K562 (cell line): ENCODE measurements around the gene ARSK. TPM values are rescaled to one million over a fixed set of nuclear protein-coding genes. Genes with fewer than 3 reads are reported as not detected.

Source experiments
- BHLHE40 ChIP-seq: IDR thresholded peaks from 2 replicates; pipeline ENCODE4 v1.6.1; 2011; ENCODE audit warnings: low read length, improper control_type of control experiment
- CTBP1 ChIP-seq: fragments of 450-650 bp; IDR thresholded peaks from 2 replicates; pipeline ENCODE4 v1.6.1; 2016; ENCODE audit warnings: borderline replicate concordance
- ELF1 ChIP-seq: fragments of 200-800 bp; sonication (Bioruptor generic); IDR thresholded peaks from 2 replicates; pipeline ENCODE4 v1.6.1; 2016; ENCODE audit warnings: missing genetic modification characterization, missing compliant biosample characterization
- FOXA3 ChIP-seq, 2 experiments: fragments of 450-650 bp in 1 of 2; sonication (generic) in 1 of 2; formaldehyde crosslinking; IDR thresholded peaks in 1 of 2; conservative IDR thresholded peaks in 1 of 2; 2 replicates each; pipeline versions ENCODE4 v1.4.0 to v1.8.0; 2020 to 2022; ENCODE audit warnings: mild to moderate bottlenecking in 2 of 2, missing genetic modification reagents in 1 of 2
- HDAC1 ChIP-seq, 2 experiments: fragments of 450-650 bp; IDR thresholded peaks; 2 replicates each; pipeline ENCODE4 v1.6.1; 2016 to 2017; ENCODE audit warnings: inconsistent platforms in 1 of 2, mild to moderate bottlenecking in 1 of 2, moderate library complexity in 1 of 2
- POLR2H ChIP-seq: IDR thresholded peaks from 2 replicates; pipeline ENCODE4 v1.6.1; 2016; ENCODE audit warnings: missing genetic modification characterization, low read depth, mild to moderate bottlenecking, control low read depth, missing compliant biosample characterization, moderate library complexity
- RB1 ChIP-seq: fragments of 450-650 bp; IDR thresholded peaks from 2 replicates; pipeline ENCODE4 v1.6.1; 2017; ENCODE audit warnings: low read depth, mild to moderate bottlenecking
- TAL1 ChIP-seq: fragments of 450-650 bp; IDR thresholded peaks from 2 replicates; pipeline ENCODE4 v1.6.1; 2016; ENCODE audit warnings: mild to moderate bottlenecking
- TCF3 ChIP-seq: sonication (generic); formaldehyde crosslinking; IDR thresholded peaks from 2 replicates; pipeline ENCODE4 v1.4.0; 2020; ENCODE audit warnings: mild to moderate bottlenecking, missing genetic modification reagents
- TCF7L2 ChIP-seq: fragments of 150-350 bp; IDR thresholded peaks from 2 replicates; pipeline ENCODE4 v1.6.1; 2016; ENCODE audit warnings: low read depth, mild to moderate bottlenecking, low read length, moderate library complexity
- TEAD1 ChIP-seq, 2 experiments: fragments of 450-650 bp in 1 of 2; sonication (generic) in 1 of 2; formaldehyde crosslinking; IDR thresholded peaks; 2 replicates each; pipeline versions ENCODE4 v1.4.0 to v1.8.0; 2020 to 2022; ENCODE audit warnings: mild to moderate bottlenecking in 2 of 2, missing genetic modification reagents in 1 of 2
- TOE1 ChIP-seq, 2 experiments: fragments of 450-650 bp in 1 of 2; sonication (generic) in 1 of 2; formaldehyde crosslinking in 1 of 2; IDR thresholded peaks; 2 replicates each; pipeline versions ENCODE4 v1.7.1 to v1.8.0; 2016 to 2022; ENCODE audit warnings: borderline replicate concordance in 2 of 2, mild to moderate bottlenecking in 2 of 2, antibody characterized with exemption in 1 of 2, inconsistent platforms in 1 of 2, low read depth in 1 of 2, missing genetic modification reagents in 1 of 2, moderate library complexity in 1 of 2
- TRIM28 ChIP-seq: fragments of 450-650 bp; IDR thresholded peaks from 2 replicates; pipeline ENCODE4 v1.6.1; 2017
- polyA plus RNA-seq, 8 experiments: library from polyadenylated mRNA; depleted of rRNA in 4 of 8; stranded (reverse) in 5 of 8; unstranded in 3 of 8; fragments of >200 nt; fragmentation: Nextera tagmentation in 2 of 8; fragmentation: Illumina TruSeq in 1 of 8; extraction: Ambion mirVana in 2 of 8; extraction: Trizol in 1 of 8; gene quantifications; 2 replicates each; pipeline versions ENCODE4 v1.2.1 to v1.2.3, GENCODE V29; 2011 to 2014; ENCODE audit warnings: inconsistent platforms in 1 of 8, missing spikeins in 1 of 8
- total RNA-seq, 7 experiments: library from RNA; depleted of rRNA in 6 of 7; stranded (reverse); fragments of >200 nt in 6 of 7; fragmentation: Illumina TruSeq in 2 of 7; extraction: Trizol in 2 of 7; gene quantifications; 2 replicates each; pipeline versions ENCODE4 v1.2.1 to v1.2.3, GENCODE V29; 2011 to 2021; ENCODE audit warnings: low replicate concordance in 1 of 7

ARSK gene
- total and polyA plus RNA-seq, 9 of the 15 experiments (the other 6 are each of a cell fraction or from before 2014, with no cell fraction given), result 2.7 to 9.4 (median 7.1) TPM

- TF ChIP-seq TEAD1 (CRISPR knock-in tag; IDR thresholded peaks at IDR 0.05), result peak in 1 of 2 experiments; percentile 91; a peak in 2 of 4 replicates
- peak; percentile 86 for TF ChIP-seq ELF1 (tag)
- 0 out of 2 replicates have a peak, but pooled peaks have one; percentile 52 for TF ChIP-seq TCF3 (CRISPR knock-in tag)
- no peak for TF ChIP-seq FOXA3 (CRISPR knock-in tag; conservative IDR thresholded peaks at IDR 0.05 in 1 of 2, IDR thresholded peaks at IDR 0.05 in 1 of 2)
- TF ChIP-seq TCF7L2, result no peak
- peak; percentile 86 for TF ChIP-seq POLR2H (tag)
- TF ChIP-seq TRIM28, result 0 out of 2 replicates have a peak, but pooled peaks have one; percentile 16
- TF ChIP-seq CTBP1, result peak; percentile 59; the same call in 1 of the 2 replicates
- peak; percentile 79; the same call in 1 of the 2 replicates for TF ChIP-seq RB1
- TF ChIP-seq HDAC1 (IDR thresholded peaks at IDR 0.05), result peak in 1 of 2 experiments; percentile 72; a peak in 2 of 4 replicates
- peak; percentile 99 for TF ChIP-seq BHLHE40
- no peak for TF ChIP-seq TAL1
- peak; percentile 96 for TF ChIP-seq TOE1 (IDR thresholded peaks at IDR 0.05; ENCODE audit: borderline replicate concordance)
- TF ChIP-seq TOE1 (CRISPR knock-in tag; IDR thresholded peaks at IDR 0.05; ENCODE audit: borderline replicate concordance, low read depth), result no peak
Observed at GRCh38 chr5:95646569-95647431, 91.9 kb downstream of the ARSK start, which contains the start of gene RFESD (continued).
